ENCODE results near the gene EPC1. TPM values are rescaled to one million over a fixed set of nuclear protein-coding genes. Genes with fewer than 3 reads are reported as not detected.
"Not testable (repeated sequence)": the region's sequence is repeated elsewhere in the genome, so short reads cannot be mapped to it uniquely, and the experiment has no call there.

Gene EPC1
- total RNA-seq, 2 donors from 2014 or later = 43.4 to 45.9 TPM

DNA sequence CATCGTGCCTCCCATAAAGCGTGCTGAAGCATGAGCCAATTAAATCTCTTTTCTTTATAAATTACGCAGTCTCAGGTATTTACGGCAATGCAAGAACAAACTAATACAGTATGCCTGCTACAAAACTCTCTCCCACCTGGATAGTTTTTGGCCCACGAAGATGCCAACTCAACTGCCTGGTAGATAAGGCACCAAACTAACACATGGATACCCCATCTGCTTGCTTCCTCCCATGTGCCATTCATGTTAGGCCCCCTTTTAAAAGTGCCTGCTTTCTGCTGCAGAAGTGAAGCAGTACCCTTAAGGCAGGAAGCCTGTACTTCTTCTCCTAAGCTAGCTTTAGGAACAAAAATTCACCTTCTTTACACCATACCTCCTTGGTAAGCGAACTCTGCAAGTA, 15.6 kb upstream of the EPC1 start:
- ATAC-seq (no peak), DNase-seq (ENCODE audit: low spot score) (no peak)
- H3K4me3 Mint-ChIP-seq = peak overlapping the region; percentile 9
- no peaks in the 10 kb centered on the region for H3K36me3 Mint-ChIP-seq
- peaks cover 35 to 38% of the 10 kb centered on the region in 2 donors for H3K4me1 Mint-ChIP-seq (ENCODE audit: low read depth in 2 of 2)
- no peaks in the 10 kb centered on the region for H3K27me3 Mint-ChIP-seq
- H3K9me3 Mint-ChIP-seq = no peaks in the 10 kb centered on the region
- H3K27ac Mint-ChIP-seq = peak overlapping the region; percentile 3 to 64

GRCh38 chr10:32360884-32361283, 13.9 kb upstream of the EPC1 start:
- DNase-seq (ENCODE audit: low spot score) = no peak
- H3K27ac Mint-ChIP-seq = peak overlapping the region; percentile 42 to 64
- H3K36me3 Mint-ChIP-seq = no peaks in the 10 kb centered on the region

DNA sequence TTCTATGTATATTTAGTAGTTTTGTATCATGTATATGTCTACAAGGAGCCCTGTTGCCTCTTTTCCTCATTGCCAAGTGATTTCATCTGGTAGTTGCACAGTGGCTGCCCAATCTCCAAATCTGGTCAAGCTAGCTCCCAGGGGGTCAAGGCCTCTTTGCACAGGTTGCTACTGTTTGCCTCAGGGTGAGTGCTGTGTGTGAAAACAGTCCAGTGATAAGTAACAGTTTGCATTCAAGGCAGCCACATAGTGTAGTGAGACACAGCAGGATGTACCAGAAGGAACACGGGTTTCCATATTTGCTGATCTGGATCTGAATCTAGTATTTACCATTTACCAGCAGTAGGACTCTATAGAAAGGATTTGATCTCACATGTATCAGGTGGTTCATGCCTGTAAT, 13.3 kb upstream of the EPC1 start:
- H3K27ac Mint-ChIP-seq = no peak overlapping the region
- no peak for DNase-seq (ENCODE audit: low spot score)
- H3K36me3 Mint-ChIP-seq = no peaks in the 10 kb centered on the region
- no peaks in the 10 kb centered on the region for H3K27me3 Mint-ChIP-seq
- H3K4me1 Mint-ChIP-seq (ENCODE audit: low read depth in 2 of 2) = peaks cover 44 to 45% of the 10 kb centered on the region in 2 donors
- H3K9me3 Mint-ChIP-seq = no peaks in the 10 kb centered on the region
- H3K4me3 Mint-ChIP-seq = no peak overlapping the region
- ATAC-seq = no peak

More at GRCh38 chr10:32360884-32361283, 13.9 kb upstream of the EPC1 start:
- Mint-ChIP-seq H3K4me1 (ENCODE audit: low read depth in 2 of 2) (peaks cover 43 to 45% of the 10 kb centered on the region in 2 donors), H3K27me3 (no peaks in the 10 kb centered on the region), H3K9me3 (no peaks in the 10 kb centered on the region), H3K4me3 (peak overlapping the region; percentile 60)
- no peak for ATAC-seq

- no peaks in the 10 kb centered on the region for H3K9me3 Mint-ChIP-seq
- DNase-seq (ENCODE audit: low spot score) (no peak), ATAC-seq (peak; percentile 71 to 74)
- H3K4me1 Mint-ChIP-seq (ENCODE audit: low read depth in 2 of 2) = peaks cover 48 to 51% of the 10 kb centered on the region in 2 donors
- H3K27me3 Mint-ChIP-seq = no peaks in the 10 kb centered on the region
- peak overlapping the region in 1 of 2 donors; percentile 26 for H3K27ac Mint-ChIP-seq
- no peaks in the 10 kb centered on the region for H3K36me3 Mint-ChIP-seq
- H3K4me3 Mint-ChIP-seq = peak overlapping the region; percentile 58
These were observed 10.2 kb upstream of the EPC1 start for GRCh38 chr10:32357056-32357735.

DNA sequence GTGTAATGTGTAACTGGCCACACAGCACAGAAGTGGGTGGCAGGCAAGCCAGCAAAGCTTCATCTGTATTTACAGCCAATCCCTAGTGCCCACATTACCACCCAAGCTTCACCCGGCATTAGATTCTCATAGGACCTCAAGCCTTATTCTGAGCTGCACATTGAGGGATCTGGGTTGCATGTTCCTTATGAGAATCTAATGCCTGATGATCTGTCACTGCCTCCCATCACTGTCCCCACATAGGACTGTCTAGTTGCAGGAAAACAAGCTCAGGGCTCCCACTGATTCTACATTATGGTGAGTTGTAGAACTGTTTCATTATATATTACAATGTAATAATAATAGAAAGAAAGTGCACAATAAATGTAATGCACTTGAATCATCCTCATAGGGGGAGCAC, 7.7 kb upstream of the EPC1 start:
- not testable (repeated sequence) for H3K27ac Mint-ChIP-seq; H3K36me3 Mint-ChIP-seq; H3K9me3 Mint-ChIP-seq; DNase-seq (ENCODE audit: low spot score); ATAC-seq; H3K4me3 Mint-ChIP-seq; H3K27me3 Mint-ChIP-seq
- H3K4me1 Mint-ChIP-seq (ENCODE audit: low read depth in 2 of 2) = peaks cover 35 to 41% of the 10 kb centered on the region in 2 donors

DNA sequence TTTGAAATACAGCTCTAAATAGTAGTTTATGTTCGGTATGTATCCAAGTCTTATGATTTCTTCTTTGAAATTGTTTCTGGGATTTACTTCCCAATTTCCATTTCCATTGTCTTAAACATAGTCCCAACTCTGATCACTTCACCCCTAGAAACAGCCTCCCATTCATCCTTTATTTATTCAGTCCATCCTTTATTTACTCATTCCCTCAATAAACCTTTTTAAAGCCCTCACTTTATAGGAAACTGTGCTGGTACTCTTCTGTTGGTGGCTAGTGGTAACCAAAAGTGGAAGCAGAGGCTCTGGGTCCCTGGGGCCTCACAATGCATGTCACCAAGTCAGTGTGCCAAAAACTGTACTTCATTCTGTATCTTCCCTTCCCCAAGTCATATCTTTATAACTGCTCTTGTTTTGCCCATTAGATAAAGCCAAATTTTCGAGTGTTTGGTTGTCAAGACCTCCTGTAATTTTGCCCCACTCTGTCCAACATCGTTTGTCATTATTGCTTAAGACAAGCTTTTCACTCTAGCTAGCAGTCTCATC, 3.9 kb upstream of the EPC1 start:
- DNase-seq (ENCODE audit: low spot score) (no peak), ATAC-seq (no peak)
- H3K9me3 Mint-ChIP-seq = no peaks in the 10 kb centered on the region
- peak overlapping the region in 1 of 2 donors; percentile 12 for H3K27ac Mint-ChIP-seq
- no peak overlapping the region for H3K4me3 Mint-ChIP-seq
- peaks cover 31 to 38% of the 10 kb centered on the region in 2 donors for H3K4me1 Mint-ChIP-seq (ENCODE audit: low read depth in 2 of 2)
- H3K27me3 Mint-ChIP-seq = no peaks in the 10 kb centered on the region
- no peaks in the 10 kb centered on the region for H3K36me3 Mint-ChIP-seq

- Mint-ChIP-seq H3K4me1 (ENCODE audit: low read depth in 2 of 2) (peaks cover 32 to 41% of the 10 kb centered on the region in 2 donors), H3K27me3 (no peaks in the 10 kb centered on the region), H3K36me3 (peaks cover 4% of the 10 kb centered on the region), H3K4me3 (no peak overlapping the region), H3K9me3 (no peaks in the 10 kb centered on the region), H3K27ac (no peak overlapping the region)
- ATAC-seq (no peak), DNase-seq (ENCODE audit: low spot score) (no peak)
These were observed 3.2 kb upstream of the EPC1 start for GRCh38 chr10:32349968-32350738.

DNA sequence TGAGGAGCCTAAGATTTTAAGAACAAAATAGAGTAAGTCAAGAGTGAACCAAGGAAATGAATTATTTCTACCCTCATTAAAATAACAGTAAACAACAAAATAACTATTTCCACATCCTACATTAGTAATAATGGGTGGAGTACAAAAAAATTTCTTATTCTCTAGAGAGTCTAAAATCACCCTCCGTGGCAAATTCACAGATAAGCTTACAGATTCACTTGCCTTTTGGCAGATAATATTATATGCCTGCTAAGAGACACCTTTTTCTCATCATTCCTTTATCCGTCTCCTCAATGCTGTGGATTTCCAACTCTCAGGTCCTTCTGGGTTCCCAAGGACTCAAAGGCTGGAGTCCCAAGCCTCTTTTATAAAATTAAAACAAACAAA, 2.2 kb upstream of the EPC1 start:
- DNase-seq (ENCODE audit: low spot score) = no peak
- ATAC-seq = no peak
- H3K27me3 Mint-ChIP-seq = no peaks in the 10 kb centered on the region
- H3K36me3 Mint-ChIP-seq = peaks cover 4% of the 10 kb centered on the region
- H3K9me3 Mint-ChIP-seq = no peaks in the 10 kb centered on the region
- H3K27ac Mint-ChIP-seq = peak overlapping the region in 1 of 2 donors; percentile 96
- no peak overlapping the region for H3K4me3 Mint-ChIP-seq
- peaks cover 37 to 48% of the 10 kb centered on the region in 2 donors for H3K4me1 Mint-ChIP-seq (ENCODE audit: low read depth in 2 of 2)

- Mint-ChIP-seq H3K27ac (peak overlapping the region; percentile 95 to 96), H3K36me3 (peaks cover 4% of the 10 kb centered on the region), H3K4me1 (ENCODE audit: low read depth in 2 of 2) (peaks cover 39 to 54% of the 10 kb centered on the region in 2 donors), H3K9me3 (no peaks in the 10 kb centered on the region), H3K27me3 (no peaks in the 10 kb centered on the region), H3K4me3 (peak overlapping the region; percentile 89)
- ATAC-seq = no peak
- no peak for DNase-seq (ENCODE audit: low spot score)
These were observed 1.6 kb upstream of the EPC1 start for GRCh38 chr10:32348297-32349198.

GRCh38 chr10:32347363-32348022, 535 bp upstream of the EPC1 start:
- DNase-seq (ENCODE audit: low spot score) (no peak), ATAC-seq (peak; percentile 1 to 17)
- peaks cover 4% of the 10 kb centered on the region for H3K36me3 Mint-ChIP-seq
- peaks cover 33 to 50% of the 10 kb centered on the region in 2 donors for H3K4me1 Mint-ChIP-seq (ENCODE audit: low read depth in 2 of 2)
- H3K4me3 Mint-ChIP-seq = peak overlapping the region; percentile 89
- H3K27ac Mint-ChIP-seq = peak overlapping the region; percentile 95 to 96
- no peaks in the 10 kb centered on the region for H3K27me3 Mint-ChIP-seq
- no peaks in the 10 kb centered on the region for H3K9me3 Mint-ChIP-seq

DNA sequence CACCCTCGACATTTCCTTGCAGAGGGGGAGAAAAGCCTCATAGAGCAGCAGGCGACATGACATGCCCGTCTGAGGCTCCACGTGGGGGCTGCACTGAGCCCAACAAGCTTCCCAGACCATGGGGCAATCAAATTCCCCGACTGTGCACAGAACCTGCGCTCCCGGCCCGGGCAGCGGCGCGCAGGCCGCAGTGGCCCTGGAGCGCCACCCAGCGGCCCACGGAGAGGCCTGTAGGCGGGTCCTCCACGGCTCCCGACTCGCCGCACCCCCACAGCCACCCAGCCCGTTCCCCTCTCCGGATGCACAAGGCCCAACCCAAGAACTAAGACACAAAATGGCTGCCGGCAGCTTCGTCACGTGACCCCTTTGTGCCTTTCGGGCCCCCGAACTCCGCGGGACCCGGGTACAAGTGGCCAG, 816 bp downstream of the EPC1 start:
- Mint-ChIP-seq H3K27me3 (no peaks in the 10 kb centered on the region), H3K36me3 (peaks cover 4% of the 10 kb centered on the region), H3K4me1 (ENCODE audit: low read depth in 2 of 2) (peaks cover 35 to 57% of the 10 kb centered on the region in 2 donors), H3K27ac (peak overlapping the region; percentile 95 to 96), H3K4me3 (peak overlapping the region; percentile 89), H3K9me3 (no peaks in the 10 kb centered on the region)
- peak; percentile 95 for ATAC-seq
- DNase-seq (ENCODE audit: low spot score) = peak; percentile 98

DNA sequence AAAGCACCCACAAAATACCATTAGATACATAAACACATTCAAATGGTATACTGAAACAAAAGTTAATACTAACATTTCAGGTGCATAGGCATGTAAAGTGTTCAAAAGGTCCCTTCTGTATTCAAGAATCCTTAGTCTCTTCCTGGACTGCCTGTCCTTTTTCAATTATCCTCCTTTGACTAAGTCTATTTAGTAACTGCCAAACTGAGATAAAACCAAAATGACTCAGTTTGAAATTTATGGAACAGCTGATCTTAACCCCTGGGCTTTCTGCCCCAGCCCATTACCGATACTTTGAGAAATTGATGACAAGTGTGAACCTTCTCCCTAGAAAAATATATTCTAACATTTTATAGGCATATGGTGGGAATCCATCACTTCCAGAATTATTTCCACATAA, 5.4 kb downstream of the EPC1 start:
- Mint-ChIP-seq H3K4me3 (peak overlapping the region; percentile 63), H3K4me1 (ENCODE audit: low read depth in 2 of 2) (peaks cover 43 to 77% of the 10 kb centered on the region in 2 donors), H3K9me3 (peaks cover 5% of the 10 kb centered on the region), H3K27ac (peak overlapping the region; percentile 63 to 74), H3K36me3 (peaks cover 14% of the 10 kb centered on the region), H3K27me3 (no peaks in the 10 kb centered on the region)
- ATAC-seq = no peak
- DNase-seq (ENCODE audit: low spot score) = no peak

All from natural killer cell treated with Interleukin-12 subunit alpha and Interleukin-12 subunit beta and Interleukin-15 and Interleukin-18, amount 100 ng/mL, for 72 hours (primary cell).